Right lobe of liver (tissue), 6 donors: ENCODE data around the gene SPAG16. TPM values are rescaled to one million over a fixed set of nuclear protein-coding genes. Genes with fewer than 3 reads are reported as not detected.

Experiments
- ATAC-seq, 4 donors: fragments of 200-7000 bp; cut with Tn5 transposase; one replicate each; pipeline ENCODE4 v1.9.1; 2020; ENCODE audit warnings: mild to moderate bottlenecking in 4 of 4, moderate library complexity in 4 of 4
- DNase-seq, 3 donors: peaks; one replicate each; pipeline ENCODE4 v3.0.0-alpha.2; 2020
- H3K27ac ChIP-seq, 3 donors: fragments of 200-600 bp; one replicate each; pipeline ENCODE4 v1.8.0; 2022
- H3K27me3 ChIP-seq, 2 donors: fragments of 200-600 bp; one replicate each; pipeline ENCODE4 v1.8.0; 2022
- H3K36me3 ChIP-seq, 4 donors: fragments of 200-600 bp; sonication (generic) in 1 of 4; one replicate each; pipeline versions ENCODE4 v1.5.1 to v1.8.0; 2017 to 2022; ENCODE audit warnings: control low read depth in 1 of 4
- H3K4me1 ChIP-seq, 4 donors: fragments of 200-600 bp; sonication (generic) in 1 of 4; one replicate each; pipeline versions ENCODE4 v1.5.1 to v1.8.0; 2017 to 2022; ENCODE audit warnings: control low read depth in 1 of 4
- H3K4me3 ChIP-seq, 3 donors: fragments of 200-600 bp; one replicate each; pipeline ENCODE4 v1.8.0; 2022
- H3K9me3 ChIP-seq, 4 donors: fragments of 200-600 bp; sonication (generic) in 1 of 4; one replicate each; pipeline versions ENCODE4 v1.5.1 to v1.8.0; 2017 to 2022; ENCODE audit warnings: control low read depth in 1 of 4
- CTCF ChIP-seq, 4 donors: fragments of 200-600 bp in 3 of 4; fragments of 450-650 bp in 1 of 4; IDR thresholded peaks; one replicate each; pipeline versions ENCODE4 v1.5.1 to v1.8.0; 2016 to 2022; ENCODE audit warnings: antibody characterized with exemption in 4 of 4, mild to moderate bottlenecking in 2 of 4
- POLR2A ChIP-seq: fragments of 450-650 bp; IDR thresholded peaks from one replicate; pipeline ENCODE4 v1.6.1; 2017; ENCODE audit warnings: antibody characterized with exemption, mild to moderate bottlenecking
- WGBS: methylation state at CpG from one replicate; pipeline ENCODE4 v1.1.6; 2018; ENCODE audit warnings: low coverage, low lambda C conversion rate; ENCODE audit not compliant: insufficient coverage; ENCODE audit errors: missing lambda C conversion rate; 5-methylcytosine and 5-hydroxymethylcytosine counted together
- intact Hi-C, 2 donors: fragments of 100-400 bp; cut with DNase I; formaldehyde crosslinking; loops; one replicate each; pipeline versions ENCODE4 v1.11.2 to v1.14.1; 2022
- total RNA-seq, 6 experiments: library from RNA; depleted of rRNA in 2 of 6; stranded (reverse); fragments of >200 nt in 2 of 6; fragmentation: NEBNext Ultra II Directional in 3 of 6; extraction: Animal tissue kit (Norgen Biotek cat#: 25700) in 3 of 6; gene quantifications; one replicate each; pipeline versions ENCODE4 v1.1.0 to v1.2.4, GENCODE V29; 2016 to 2023
- donor health status: DM: no; HTN: yes; CAD: no.
- donor health status: DM: no; HTN: no; CAD: no.
- donor health status: DM: no; HTN: no; CAD: no.
- donor health status: DM: no; HTN: yes; CAD: no.
- donor health status: DM: no; HTN: yes; CAD: no.

Gene SPAG16
- total RNA-seq, 6 experiments from 2014 or later: 7.2 to 15.3 (median 9.0) TPM

- Histone ChIP-seq H3K9me3 (no peaks in the 10 kb centered on the region), H3K4me3 (no peak overlapping the region), H3K27ac (no peak overlapping the region), H3K36me3 (no peaks in the 10 kb centered on the region), H3K4me1 (no peaks in the 10 kb centered on the region), H3K27me3 (no peaks in the 10 kb centered on the region)
- no peak for DNase-seq
- no peak for ATAC-seq
- TF ChIP-seq CTCF (IDR thresholded peaks at IDR 0.05) (no peak), POLR2A (no peak)
- intact Hi-C loops: no loop called here
- WGBS: 70% methylated on average over 8 of the region's 8 CpGs
Measured at GRCh38 chr2:213562539-213563180, 278.4 kb downstream of the SPAG16 start.

- H3K9me3 ChIP-seq: no peaks in the 10 kb centered on the region
- no peak for ATAC-seq
- TF ChIP-seq POLR2A (no peak), CTCF (IDR thresholded peaks at IDR 0.05) (no peak)
- H3K4me1 ChIP-seq: no peaks in the 10 kb centered on the region
- no peaks in the 10 kb centered on the region for H3K27me3 ChIP-seq
- intact Hi-C loops: no loop called here
- no peaks in the 10 kb centered on the region for H3K36me3 ChIP-seq
- H3K27ac ChIP-seq: no peak overlapping the region
- no peak overlapping the region for H3K4me3 ChIP-seq
- DNase-seq: no peak
Measured at GRCh38 chr2:213566846-213567245, 282.6 kb downstream of the SPAG16 start.

- ATAC-seq: no peak
Measured at GRCh38 chr2:213609570-213610170, 325.4 kb downstream of the SPAG16 start.

GRCh38 chr2:213627054-213627710 is 342.9 kb downstream of the SPAG16 start:
- no peaks in the 10 kb centered on the region for H3K9me3 ChIP-seq
- TF ChIP-seq POLR2A (no peak), CTCF (IDR thresholded peaks at IDR 0.05) (no peak)
- 62% methylated on average over 5 of the region's 5 CpGs for WGBS
- no peak overlapping the region for H3K27ac ChIP-seq
- no peaks in the 10 kb centered on the region for H3K36me3 ChIP-seq
- no peaks in the 10 kb centered on the region for H3K27me3 ChIP-seq
- no peaks in the 10 kb centered on the region for H3K4me1 ChIP-seq
- ATAC-seq: no peak
- no peak overlapping the region for H3K4me3 ChIP-seq
- no peak for DNase-seq
- intact Hi-C loops: no loop called here

More at GRCh38 chr2:213609570-213610170, 325.4 kb downstream of the SPAG16 start:
- DNase-seq: no peak
- no peaks in the 10 kb centered on the region for H3K9me3 ChIP-seq
- 89% methylated on average over 1 of the region's 1 CpG for WGBS
- TF ChIP-seq POLR2A (no peak), CTCF (IDR thresholded peaks at IDR 0.05) (no peak)
- H3K27me3 ChIP-seq: no peaks in the 10 kb centered on the region
- intact Hi-C loops: no loop called here
- no peaks in the 10 kb centered on the region for H3K4me1 ChIP-seq
- H3K36me3 ChIP-seq: no peaks in the 10 kb centered on the region
- no peak overlapping the region for H3K4me3 ChIP-seq
- H3K27ac ChIP-seq: no peak overlapping the region
